PFSK-1 (cell line): ENCODE results near the gene BAK1.

ENCODE experiments used
- FOXP2 ChIP-seq: optimal IDR thresholded peaks from 2 replicates; pipeline ENCODE3; 2011; ENCODE audit warnings: borderline replicate concordance, control low read depth, inconsistent platforms; ENCODE audit not compliant: insufficient read depth; ENCODE audit errors: extremely low read length, extremely low read depth
- POLR2AphosphoS5 ChIP-seq: IDR thresholded peaks from 2 replicates; pipeline ENCODE4 v1.6.1; 2012; ENCODE audit warnings: low read depth, mild to moderate bottlenecking, control low read depth, low read length, moderate library complexity
- SIN3A ChIP-seq: IDR thresholded peaks from 2 replicates; pipeline ENCODE4 v1.6.1; 2012; ENCODE audit warnings: mild to moderate bottlenecking, low read length, moderate library complexity, borderline replicate concordance; ENCODE audit not compliant: insufficient read depth
- TAF1 ChIP-seq: IDR thresholded peaks from 2 replicates; pipeline ENCODE4 v1.6.1; 2012; ENCODE audit warnings: low read length, control low read depth, borderline replicate concordance; ENCODE audit not compliant: insufficient read depth
- TF ChIP-seq, protein P1 (sequence below), 2 experiments: IDR thresholded peaks; 2 replicates each; pipeline versions ENCODE4 v1.6.1 to v1.8.0; 2011 to 2012; ENCODE audit warnings: low read depth in 2 of 2, low read length in 2 of 2, control low read depth in 1 of 2, inconsistent platforms in 1 of 2, mild to moderate bottlenecking in 1 of 2, moderate library complexity in 1 of 2; ENCODE audit not compliant: insufficient read depth in 1 of 2

Gene BAK1

DNA sequence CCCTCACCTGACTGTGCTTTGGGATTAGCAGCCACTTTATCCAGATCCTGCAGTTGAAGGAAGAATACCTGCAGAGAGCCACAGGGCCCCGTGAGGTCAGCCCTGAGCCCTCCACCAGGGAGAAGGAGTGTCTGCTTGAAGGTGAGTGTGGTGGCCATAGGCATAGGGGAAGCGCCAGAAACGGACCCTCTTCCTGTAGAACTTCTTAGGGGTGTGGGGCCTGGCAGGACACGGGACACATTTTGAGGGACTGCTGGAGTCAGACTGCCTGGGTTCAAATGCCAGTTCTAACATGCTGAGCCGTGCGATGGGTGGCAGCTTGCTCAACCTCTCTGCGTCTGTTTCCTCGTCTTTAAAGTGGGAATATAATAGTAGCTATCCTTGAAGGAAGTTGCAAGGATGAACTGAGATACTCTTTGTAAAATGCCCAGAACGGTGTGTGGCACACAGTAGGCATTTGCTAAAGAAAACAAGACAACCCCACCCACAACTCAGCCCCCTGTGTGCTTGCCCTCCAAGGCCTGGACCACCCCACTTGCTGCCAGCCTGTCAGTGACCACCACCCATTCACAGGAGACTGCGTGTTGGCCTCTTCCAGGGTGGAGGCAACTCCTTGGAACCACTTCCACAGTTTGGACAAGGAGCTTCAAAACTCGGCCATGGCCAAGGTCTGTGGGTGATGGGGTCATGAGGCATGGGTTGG is 4.8 kb upstream of the BAK1 start:
- TF ChIP-seq, protein P1, sequence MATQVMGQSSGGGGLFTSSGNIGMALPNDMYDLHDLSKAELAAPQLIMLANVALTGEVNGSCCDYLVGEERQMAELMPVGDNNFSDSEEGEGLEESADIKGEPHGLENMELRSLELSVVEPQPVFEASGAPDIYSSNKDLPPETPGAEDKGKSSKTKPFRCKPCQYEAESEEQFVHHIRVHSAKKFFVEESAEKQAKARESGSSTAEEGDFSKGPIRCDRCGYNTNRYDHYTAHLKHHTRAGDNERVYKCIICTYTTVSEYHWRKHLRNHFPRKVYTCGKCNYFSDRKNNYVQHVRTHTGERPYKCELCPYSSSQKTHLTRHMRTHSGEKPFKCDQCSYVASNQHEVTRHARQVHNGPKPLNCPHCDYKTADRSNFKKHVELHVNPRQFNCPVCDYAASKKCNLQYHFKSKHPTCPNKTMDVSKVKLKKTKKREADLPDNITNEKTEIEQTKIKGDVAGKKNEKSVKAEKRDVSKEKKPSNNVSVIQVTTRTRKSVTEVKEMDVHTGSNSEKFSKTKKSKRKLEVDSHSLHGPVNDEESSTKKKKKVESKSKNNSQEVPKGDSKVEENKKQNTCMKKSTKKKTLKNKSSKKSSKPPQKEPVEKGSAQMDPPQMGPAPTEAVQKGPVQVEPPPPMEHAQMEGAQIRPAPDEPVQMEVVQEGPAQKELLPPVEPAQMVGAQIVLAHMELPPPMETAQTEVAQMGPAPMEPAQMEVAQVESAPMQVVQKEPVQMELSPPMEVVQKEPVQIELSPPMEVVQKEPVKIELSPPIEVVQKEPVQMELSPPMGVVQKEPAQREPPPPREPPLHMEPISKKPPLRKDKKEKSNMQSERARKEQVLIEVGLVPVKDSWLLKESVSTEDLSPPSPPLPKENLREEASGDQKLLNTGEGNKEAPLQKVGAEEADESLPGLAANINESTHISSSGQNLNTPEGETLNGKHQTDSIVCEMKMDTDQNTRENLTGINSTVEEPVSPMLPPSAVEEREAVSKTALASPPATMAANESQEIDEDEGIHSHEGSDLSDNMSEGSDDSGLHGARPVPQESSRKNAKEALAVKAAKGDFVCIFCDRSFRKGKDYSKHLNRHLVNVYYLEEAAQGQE (IDR thresholded peaks at IDR 0.05; ENCODE audit: insufficient read depth in 1 of 2, low read depth in 2 of 2, low read length in 2 of 2) = no peak
- TF ChIP-seq TAF1 (no peak), POLR2AphosphoS5 (no peak), SIN3A (no peak), FOXP2 (no peak)

- TF ChIP-seq, protein P1 (IDR thresholded peaks at IDR 0.05; ENCODE audit: insufficient read depth in 1 of 2, low read depth in 2 of 2, low read length in 2 of 2) = no peak
- no peak for TF ChIP-seq TAF1
- TF ChIP-seq FOXP2 = no peak
- TF ChIP-seq POLR2AphosphoS5 = no peak
- no peak for TF ChIP-seq SIN3A
Measured at GRCh38 chr6:33583591-33584155, 3.6 kb upstream of the BAK1 start.

GRCh38 chr6:33581186-33581585 is 1.1 kb upstream of the BAK1 start:
- TF ChIP-seq TAF1 (no peak), POLR2AphosphoS5 (no peak)

- no peak for TF ChIP-seq SIN3A
- TF ChIP-seq TAF1 = no peak
- no peak for TF ChIP-seq FOXP2
- no peak for TF ChIP-seq POLR2AphosphoS5
- TF ChIP-seq, protein P1 (IDR thresholded peaks at IDR 0.05; ENCODE audit: insufficient read depth in 1 of 2, low read depth in 2 of 2, low read length in 2 of 2) = no peak
Measured at GRCh38 chr6:33578588-33579011, 1.5 kb downstream of the BAK1 start.

- TF ChIP-seq, protein P1 (IDR thresholded peaks at IDR 0.05; ENCODE audit: insufficient read depth in 1 of 2, low read depth in 2 of 2, low read length in 2 of 2) = no peak
Measured at GRCh38 chr6:33578164-33578563, 1.9 kb downstream of the BAK1 start.
